Measurements from ENCODE around the gene SLC30A3. TPM values are rescaled to one million over a fixed set of nuclear protein-coding genes. Genes with fewer than 3 reads are reported as not detected.
"Not testable (repeated sequence)": the region's sequence is repeated elsewhere in the genome, so short reads cannot be mapped to it uniquely, and the experiment has no call there.

Gene SLC30A3
- total RNA-seq, 1 experiment from 2014 or later, result not detected

GRCh38 chr2:27278010-27278409 lies 15.2 kb upstream of the SLC30A3 start:
- no peak for DNase-seq (ENCODE audit: low read depth in 1 of 2, low spot score in 2 of 2)
- no peaks in the 10 kb centered on the region for H3K36me3 ChIP-seq
- 0 out of 2 replicates have a peak, but pooled peaks cover 5% of the 10 kb centered on the region for H3K27me3 ChIP-seq (replicated peaks)
- H3K27ac ChIP-seq, result no peak overlapping the region
- H3K4me1 ChIP-seq (replicated peaks), result peaks cover 15% of the 10 kb centered on the region
- no peaks in the 10 kb centered on the region for H3K9me3 ChIP-seq (replicated peaks)
- no peak overlapping the region for H3K4me3 ChIP-seq

DNA sequence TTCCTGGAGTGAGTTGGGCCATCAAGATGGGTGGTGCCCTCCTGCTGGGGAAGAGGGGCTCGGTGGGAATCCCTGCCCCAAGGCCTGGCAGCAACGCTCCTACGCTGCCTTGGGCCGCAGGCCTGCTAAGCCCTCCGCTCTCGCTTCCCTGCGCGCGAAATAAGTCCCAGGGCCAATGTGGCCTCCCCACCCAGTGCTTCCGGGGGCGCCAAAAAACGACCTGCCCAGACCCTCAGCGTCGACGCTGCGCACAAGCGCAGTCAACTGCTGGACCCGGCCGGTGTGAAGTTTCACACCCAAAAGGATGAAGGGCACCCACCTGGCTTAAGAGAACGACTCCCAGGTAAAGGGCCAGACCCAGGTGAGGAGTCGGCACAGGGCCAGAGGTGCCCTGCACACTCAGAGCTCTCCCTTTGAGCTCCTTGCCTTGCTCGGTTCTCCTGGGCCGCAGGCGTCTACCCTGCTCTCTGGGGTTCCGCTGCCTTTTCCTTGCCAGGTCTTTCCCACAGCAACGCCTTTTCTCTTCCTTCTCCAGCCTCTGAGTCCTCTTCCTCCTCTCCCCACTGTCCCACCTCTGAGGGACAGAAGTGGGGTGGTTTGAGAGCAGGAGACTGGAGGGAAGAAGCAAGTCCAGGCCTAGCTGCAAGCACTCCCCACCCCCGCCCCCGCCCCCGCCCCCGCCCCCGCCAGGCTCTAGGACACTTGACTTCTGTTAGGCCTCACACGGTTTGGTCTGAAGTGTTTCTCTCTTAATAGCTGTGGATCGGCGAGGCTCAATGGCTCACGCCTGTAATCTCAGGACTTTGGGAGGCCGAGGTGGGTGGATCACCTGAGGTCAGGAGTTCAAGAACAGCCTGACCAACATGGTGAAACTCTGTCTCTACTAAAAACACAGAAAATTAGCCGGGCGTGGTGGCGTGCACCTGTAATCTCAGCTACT lies 12.6 kb upstream of the SLC30A3 start, which contains the start of gene DNAJC5G:
TSS of gene DNAJC5G (plus strand) at position 223 of the 940 bp plus-strand sequence. CDS start 1,296 bp downstream, outside the sequence.
- H3K27ac ChIP-seq, result no peak within 1 kb of the TSS
- H3K4me3 ChIP-seq, result no peak within 1 kb of the TSS
- DNase-seq (ENCODE audit: low read depth in 1 of 2, low spot score in 2 of 2), result no peak

GRCh38 chr2:27272537-27273522 lies 10.0 kb upstream of the SLC30A3 start:
- H3K9me3 ChIP-seq (replicated peaks); H3K4me1 ChIP-seq (replicated peaks); H3K4me3 ChIP-seq; DNase-seq (ENCODE audit: low read depth in 1 of 2, low spot score in 2 of 2); H3K36me3 ChIP-seq; H3K27ac ChIP-seq: not testable (repeated sequence)
- H3K27me3 ChIP-seq (replicated peaks), result peaks cover 17% of the 10 kb centered on the region

More for the DNA sequence above, 12.6 kb upstream of the SLC30A3 start, which contains the start of gene DNAJC5G:
- H3K27me3 ChIP-seq (replicated peaks), result peaks cover 10% of the 10 kb centered on the region; the same call in 1 of the 2 replicates
- H3K4me1 ChIP-seq (replicated peaks), result peaks cover 4% of the 10 kb centered on the region; the same call in 1 of the 2 replicates
- H3K9me3 ChIP-seq (replicated peaks), result no peaks in the 10 kb centered on the region
- no peaks in the 10 kb centered on the region for H3K36me3 ChIP-seq

- Histone ChIP-seq H3K36me3 (no peaks in the 10 kb centered on the region), H3K27ac (no peak overlapping the region), H3K4me1 (replicated peaks) (no peaks in the 10 kb centered on the region), H3K4me3 (no peak overlapping the region), H3K27me3 (replicated peaks) (peaks cover 17% of the 10 kb centered on the region), H3K9me3 (replicated peaks) (no peaks in the 10 kb centered on the region)
- no peak for DNase-seq (ENCODE audit: low read depth in 1 of 2, low spot score in 2 of 2)
These were observed 8.9 kb upstream of the SLC30A3 start for GRCh38 chr2:27271631-27272340.

- Histone ChIP-seq H3K4me1 (replicated peaks) (no peaks in the 10 kb centered on the region), H3K36me3 (no peaks in the 10 kb centered on the region), H3K27ac (no peak overlapping the region), H3K27me3 (replicated peaks) (peaks cover 22% of the 10 kb centered on the region), H3K9me3 (replicated peaks) (no peaks in the 10 kb centered on the region), H3K4me3 (no peak overlapping the region)
- no peak for DNase-seq (ENCODE audit: low read depth in 1 of 2, low spot score in 2 of 2)
These were observed 7.8 kb upstream of the SLC30A3 start for GRCh38 chr2:27270670-27271069.

- no peak overlapping the region for H3K27ac ChIP-seq
- no peak for DNase-seq (ENCODE audit: low read depth in 1 of 2, low spot score in 2 of 2)
- H3K36me3 ChIP-seq, result no peaks in the 10 kb centered on the region
- peaks cover under 1% of the 10 kb centered on the region; the same call in 1 of the 2 replicates for H3K4me1 ChIP-seq (replicated peaks)
- H3K4me3 ChIP-seq, result no peak overlapping the region
- H3K9me3 ChIP-seq (replicated peaks), result no peaks in the 10 kb centered on the region
- H3K27me3 ChIP-seq (replicated peaks), result peaks cover 28% of the 10 kb centered on the region
These were observed 7.3 kb upstream of the SLC30A3 start for GRCh38 chr2:27270131-27270530.

DNA sequence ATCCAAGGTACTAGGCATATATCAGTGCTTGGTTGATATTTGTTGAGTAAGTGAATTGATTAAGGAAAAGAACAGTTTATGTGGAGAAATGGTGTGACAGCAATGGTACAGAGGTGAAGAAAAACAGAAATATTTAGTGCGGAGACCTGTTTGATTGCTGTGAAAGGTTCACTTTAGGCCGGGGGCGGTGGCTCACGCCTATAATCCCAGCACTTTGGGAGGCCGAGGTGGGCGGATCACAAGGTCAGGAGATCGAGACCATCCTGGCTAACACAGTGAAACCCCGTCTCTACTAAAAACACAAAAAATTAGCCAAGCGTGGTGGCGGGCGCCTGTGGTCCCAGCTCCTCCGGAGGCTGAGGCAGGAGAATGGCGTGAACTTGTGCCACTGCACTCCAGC lies 5.4 kb upstream of the SLC30A3 start:
- not testable (repeated sequence) for DNase-seq (ENCODE audit: low read depth in 1 of 2, low spot score in 2 of 2); H3K4me3 ChIP-seq; H3K27ac ChIP-seq; H3K9me3 ChIP-seq (replicated peaks); H3K36me3 ChIP-seq
- peaks cover 16% of the 10 kb centered on the region for H3K4me1 ChIP-seq (replicated peaks)
- peaks cover 45% of the 10 kb centered on the region for H3K27me3 ChIP-seq (replicated peaks)

DNA sequence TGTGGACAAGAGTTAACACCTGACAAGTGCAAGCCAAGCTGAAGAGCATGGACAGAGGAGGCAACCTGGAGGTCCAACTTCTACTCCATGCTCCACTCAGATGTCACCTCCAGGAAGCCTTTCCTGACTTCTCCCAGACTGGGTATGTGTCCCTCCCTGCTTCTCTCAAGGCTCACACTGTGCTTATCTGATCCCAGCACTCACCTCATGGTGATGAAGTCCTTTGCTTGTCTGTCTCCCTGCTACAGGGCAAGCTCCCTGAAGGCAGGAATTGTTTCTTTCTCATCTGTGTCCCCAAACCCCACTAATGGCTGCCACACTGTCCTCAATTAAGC lies 2.7 kb upstream of the SLC30A3 start:
- Histone ChIP-seq H3K36me3 (no peaks in the 10 kb centered on the region), H3K4me1 (replicated peaks) (peaks cover 30% of the 10 kb centered on the region), H3K27ac (no peak overlapping the region), H3K4me3 (no peak overlapping the region), H3K9me3 (replicated peaks) (no peaks in the 10 kb centered on the region), H3K27me3 (replicated peaks) (peaks cover 68% of the 10 kb centered on the region)
- DNase-seq (ENCODE audit: low read depth in 1 of 2, low spot score in 2 of 2), result no peak

DNA sequence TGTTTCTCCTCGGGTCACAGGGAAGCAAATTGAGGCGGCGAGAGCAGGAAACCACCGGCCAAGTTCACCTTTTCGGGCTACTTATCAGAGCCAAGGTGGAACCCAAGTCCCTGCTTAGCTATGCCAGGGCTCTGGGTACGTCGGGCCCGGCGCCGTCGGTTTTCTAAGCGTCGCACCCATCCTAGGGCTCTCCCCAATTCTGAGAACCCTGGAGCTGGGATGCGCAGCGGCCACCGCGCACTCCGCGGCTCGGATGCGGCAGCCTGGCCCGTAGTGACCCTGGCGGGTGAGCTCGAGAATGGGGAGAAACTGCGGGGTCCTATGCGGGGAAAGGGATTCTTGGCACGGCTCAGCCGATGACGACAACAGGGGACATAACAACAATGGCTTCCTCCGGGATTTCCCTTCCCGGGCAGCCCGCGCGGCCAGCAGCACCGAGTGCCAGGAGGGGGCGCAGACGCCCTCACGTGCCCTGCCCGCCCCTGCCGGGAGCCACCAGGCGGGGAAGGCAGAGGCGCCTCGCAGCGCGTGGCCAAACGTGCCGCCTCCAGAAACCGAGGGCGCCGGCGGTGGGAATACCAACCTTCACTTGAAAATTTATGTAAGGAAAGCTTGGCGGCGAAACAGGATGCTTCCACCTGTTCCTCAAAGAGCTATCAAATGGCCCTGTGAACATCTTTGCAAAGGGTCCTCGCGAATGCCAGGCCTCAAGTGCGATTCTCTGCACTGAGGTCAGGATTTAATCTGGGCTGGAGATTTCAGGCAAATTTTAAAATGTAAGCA lies 2.1 kb upstream of the SLC30A3 start:
- Histone ChIP-seq H3K4me3 (peak overlapping the region; percentile 22), H3K27ac (no peak overlapping the region), H3K27me3 (replicated peaks) (peaks cover 70% of the 10 kb centered on the region), H3K9me3 (replicated peaks) (no peaks in the 10 kb centered on the region), H3K36me3 (no peaks in the 10 kb centered on the region), H3K4me1 (replicated peaks) (peaks cover 30% of the 10 kb centered on the region)
- DNase-seq (ENCODE audit: low read depth in 1 of 2, low spot score in 2 of 2), result peak; percentile 75 to 77

GRCh38 chr2:27264253-27264752 lies 1.5 kb upstream of the SLC30A3 start:
- Histone ChIP-seq H3K36me3 (no peaks in the 10 kb centered on the region), H3K9me3 (replicated peaks) (no peaks in the 10 kb centered on the region), H3K27ac (no peak overlapping the region), H3K4me3 (peak overlapping the region; percentile 22), H3K27me3 (replicated peaks) (peaks cover 73% of the 10 kb centered on the region), H3K4me1 (replicated peaks) (peaks cover 30% of the 10 kb centered on the region)
- no peak for DNase-seq (ENCODE audit: low read depth in 1 of 2, low spot score in 2 of 2)

- DNase-seq (ENCODE audit: low read depth in 1 of 2, low spot score in 2 of 2), result no peak
- Histone ChIP-seq H3K4me1 (replicated peaks) (peaks cover 30% of the 10 kb centered on the region), H3K4me3 (no peak overlapping the region), H3K36me3 (no peaks in the 10 kb centered on the region), H3K9me3 (replicated peaks) (no peaks in the 10 kb centered on the region), H3K27me3 (replicated peaks) (peaks cover 71% of the 10 kb centered on the region), H3K27ac (no peak overlapping the region)
These were observed 723 bp upstream of the SLC30A3 start for GRCh38 chr2:27263287-27264252.

GRCh38 chr2:27261926-27262298 lies 935 bp downstream of the SLC30A3 start:
- no peak for DNase-seq (ENCODE audit: low read depth in 1 of 2, low spot score in 2 of 2)
- Histone ChIP-seq H3K36me3 (no peaks in the 10 kb centered on the region), H3K4me3 (no peak overlapping the region), H3K27ac (no peak overlapping the region), H3K9me3 (replicated peaks) (no peaks in the 10 kb centered on the region), H3K27me3 (replicated peaks) (peaks cover 72% of the 10 kb centered on the region), H3K4me1 (replicated peaks) (peaks cover 30% of the 10 kb centered on the region)
